SK-N-SH (cell line): ENCODE results near the gene CACNA1D. TPM values are rescaled to one million over a fixed set of nuclear protein-coding genes. Genes with fewer than 3 reads are reported as not detected.

ENCODE experiments used
- CTCF ChIA-PET: fragments of 300-600, 350-600 bp; formaldehyde crosslinking; extraction: SDS; loops from one replicate; lab custom pipeline; 2021; lab: Yijun Ruan, JAX
- POLR2A ChIA-PET: fragments of 350-600 bp; sonication (Branson Sonifier 250); formaldehyde crosslinking; extraction: SDS; loops from one replicate; lab custom pipeline; 2020; ENCODE audit warnings: antibody characterized with exemption, inconsistent platforms; lab: Yijun Ruan, JAX
- DNase-seq: peaks from one replicate; pipeline ENCODE4 v3.0.0; 2012
- H2AFZ ChIP-seq: fragments of 200-600 bp; sonication (generic); 2 replicates; pipeline ENCODE4 v1.8.1; 2016; ENCODE audit warnings: antibody characterized with exemption, mild to moderate bottlenecking, low read depth
- H3F3A ChIP-seq: fragments of 200-600 bp; sonication (generic); replicated peaks from 2 replicates; pipeline ENCODE3; 2016; ENCODE audit warnings: antibody characterized with exemption, mild to moderate bottlenecking; ENCODE audit not compliant: insufficient read depth
- H3K27ac ChIP-seq, 2 experiments: fragments of 200-500 bp in 1 of 2; fragments of 200-600 bp in 1 of 2; sonication (Bioruptor generic) in 1 of 2; sonication (generic), shearing (Covaris generic) in 1 of 2; 2 replicates each; pipeline versions ENCODE4 v1.5.1 to v1.6.1; 2014 to 2016; ENCODE audit warnings: low read depth in 2 of 2, inconsistent platforms in 1 of 2, low read length in 1 of 2, mild to moderate bottlenecking in 1 of 2, mixed read lengths in 1 of 2
- H3K27me3 ChIP-seq: fragments of 200-600 bp; sonication (generic), shearing (Covaris generic); 2 replicates; pipeline ENCODE4 v1.6.1; 2016; ENCODE audit warnings: mixed run types; ENCODE audit not compliant: insufficient read depth
- H3K36me3 ChIP-seq, 2 experiments: fragments of 200-500 bp in 1 of 2; fragments of 200-600 bp in 1 of 2; sonication (Bioruptor generic) in 1 of 2; sonication (generic) in 1 of 2; replicated peaks in 1 of 2; 2 replicates each; pipeline versions ENCODE3 to v1.5.1; 2014 to 2016; ENCODE audit warnings: low read length in 1 of 2, mild to moderate bottlenecking in 1 of 2; ENCODE audit not compliant: insufficient read depth in 2 of 2, control insufficient read depth in 1 of 2
- H3K4me1 ChIP-seq, 2 experiments: fragments of 200-500 bp in 1 of 2; fragments of 200-600 bp in 1 of 2; sonication (Bioruptor generic) in 1 of 2; sonication (generic), shearing (Covaris generic) in 1 of 2; 2 replicates each; pipeline versions ENCODE4 v1.5.1 to v1.6.1; 2014 to 2016; ENCODE audit warnings: low read depth in 1 of 2, low read length in 1 of 2, mixed run types in 1 of 2; ENCODE audit not compliant: insufficient read depth in 2 of 2, control insufficient read depth in 1 of 2
- H3K4me2 ChIP-seq: fragments of 200-600 bp; sonication (generic), shearing (Covaris generic); 2 replicates; pipeline ENCODE4 v1.6.1; 2017; ENCODE audit warnings: mixed run types
- H3K4me3 ChIP-seq, 2 experiments: fragments of 200-500 bp in 1 of 2; fragments of 200-600 bp in 1 of 2; sonication (Bioruptor generic) in 1 of 2; sonication (generic), shearing (Covaris generic) in 1 of 2; 2 replicates each; pipeline versions ENCODE4 v1.5.1 to v1.8.1; 2014 to 2016; ENCODE audit warnings: low read depth in 2 of 2, inconsistent platforms in 1 of 2, low read length in 1 of 2, mild to moderate bottlenecking in 1 of 2, mixed read lengths in 1 of 2, moderate library complexity in 1 of 2
- H3K79me2 ChIP-seq: fragments of 200-600 bp; sonication (generic); 2 replicates; pipeline ENCODE4 v1.8.1; 2017; ENCODE audit warnings: mild to moderate bottlenecking; ENCODE audit not compliant: insufficient read depth
- H3K9ac ChIP-seq: fragments of 200-600 bp; sonication (generic); 2 replicates; pipeline ENCODE4 v1.6.1; 2017; ENCODE audit warnings: mixed run types
- H3K9me2 ChIP-seq: fragments of 200-600 bp; sonication (generic); 2 replicates; pipeline ENCODE4 v1.6.1; 2017; ENCODE audit warnings: mixed run types
- H3K9me3 ChIP-seq: fragments of 200-600 bp; sonication (generic); 2 replicates; pipeline ENCODE4 v1.6.1; 2017; ENCODE audit warnings: mixed run types, mild to moderate bottlenecking, moderate library complexity
- H4K20me1 ChIP-seq: fragments of 200-600 bp; sonication (generic); 2 replicates; pipeline ENCODE4 v1.6.1; 2017; ENCODE audit warnings: mild to moderate bottlenecking, mixed run types; ENCODE audit not compliant: insufficient read depth
- CTCF ChIP-seq: fragments of 200-600 bp; sonication (generic); IDR thresholded peaks from 2 replicates; pipeline ENCODE4 v1.6.1; 2017; ENCODE audit warnings: antibody characterized with exemption, mild to moderate bottlenecking, moderate library complexity
- EZH2phosphoT487 ChIP-seq: fragments of 200-600 bp; sonication (generic); IDR thresholded peaks from 2 replicates; pipeline ENCODE4 v1.6.1; 2017; ENCODE audit warnings: low read depth, mixed run types, mild to moderate bottlenecking, antibody characterized with exemption, moderate library complexity, borderline replicate concordance
- FOXJ3 ChIP-seq: sonication (generic); formaldehyde crosslinking; IDR thresholded peaks from 2 replicates; pipeline ENCODE4 v1.5.1; 2020; ENCODE audit warnings: mild to moderate bottlenecking, missing genetic modification reagents
- FOXM1 ChIP-seq: IDR thresholded peaks from 2 replicates; pipeline ENCODE4 v1.4.0; 2012; ENCODE audit warnings: low read depth, mild to moderate bottlenecking
- GABPA ChIP-seq: IDR thresholded peaks from 2 replicates; pipeline ENCODE4 v1.4.0; 2012; ENCODE audit warnings: low read depth, mild to moderate bottlenecking
- MAX ChIP-seq: IDR thresholded peaks from 2 replicates; pipeline ENCODE4 v1.4.0; 2012; ENCODE audit warnings: low read depth
- MEF2A ChIP-seq: IDR thresholded peaks from 2 replicates; pipeline ENCODE4 v1.4.0; 2012; ENCODE audit warnings: low read depth, borderline replicate concordance
- MXI1 ChIP-seq: IDR thresholded peaks from 2 replicates; pipeline ENCODE4 v1.6.1; 2012; ENCODE audit warnings: mild to moderate bottlenecking, low read depth, low read length, improper control_type of control experiment
- PBX3 ChIP-seq: IDR thresholded peaks from 2 replicates; pipeline ENCODE4; 2012
- RAD21 ChIP-seq: IDR thresholded peaks from 2 replicates; pipeline ENCODE4 v1.6.1; 2012; ENCODE audit warnings: mild to moderate bottlenecking, low read length
- RCOR1 ChIP-seq: fragments of 150-350 bp; IDR thresholded peaks from 2 replicates; pipeline ENCODE4 v1.6.1; 2017; ENCODE audit warnings: antibody characterized with exemption, low read length
- RFX5 ChIP-seq: IDR thresholded peaks from 2 replicates; pipeline ENCODE4 v1.6.1; 2012; ENCODE audit warnings: mild to moderate bottlenecking, improper control_type of control experiment, low read length
- RXRA ChIP-seq: IDR thresholded peaks from 2 replicates; pipeline ENCODE4 v1.4.0; 2012; ENCODE audit warnings: low read depth, mild to moderate bottlenecking, borderline replicate concordance
- SIN3A ChIP-seq: IDR thresholded peaks from 2 replicates; pipeline ENCODE4 v1.6.1; 2012; ENCODE audit warnings: low read depth, mild to moderate bottlenecking, low read length, moderate library complexity, borderline replicate concordance
- TCF12 ChIP-seq: IDR thresholded peaks from 2 replicates; pipeline ENCODE4 v1.4.0; 2012
- WGBS: methylation state at CpG from one replicate; pipeline ENCODE4 v1.1.6; 2017; ENCODE audit warnings: low lambda C conversion rate; 5-methylcytosine and 5-hydroxymethylcytosine counted together
- polyA plus RNA-seq, 3 experiments: library from polyadenylated mRNA; depleted of rRNA; stranded (reverse); fragments of >200 nt; gene quantifications; 2 replicates each; pipeline ENCODE4 v1.2.3, GENCODE V29; 2012

CACNA1D gene
- polyA plus RNA-seq, 1 of the 3 experiments (the other 2 are of a cell fraction): 0.12 TPM

GRCh38 chr3:53837331-53837730, 342.9 kb downstream of the CACNA1D start:
- TF ChIP-seq MAX (no peak), RFX5 (no peak), MXI1 (no peak), RCOR1 (no peak), SIN3A (no peak), GABPA (no peak)
- Histone ChIP-seq H3K36me3 (no peaks in the 10 kb centered on the region), H3K79me2 (no peaks in the 10 kb centered on the region), H3F3A (no peaks in the 10 kb centered on the region), H3K9me3 (no peaks in the 10 kb centered on the region), H3K27ac (no peak overlapping the region), H3K9ac (no peak overlapping the region), H3K4me3 (no peak overlapping the region), H3K4me2 (no peak overlapping the region), H3K9me2 (no peaks in the 10 kb centered on the region), H3K4me1 (peaks cover 0 to 17% of the 10 kb centered on the region in 2 experiments; a peak in 1 of 4 replicates), H4K20me1 (no peaks in the 10 kb centered on the region), H3K27me3 (0 out of 2 replicates have a peak, but pooled peaks cover 4% of the 10 kb centered on the region), H2AFZ (no peak overlapping the region)
- no CpG with 5 or more reads among the region's 10 CpGs for WGBS
- POLR2A ChIA-PET: no interaction called here
- CTCF ChIA-PET: interaction anchor here (1.0 kb wide), 1 partner anchor 13 kb away, joined by 3 read pairs; no protein-coding TSS in a partner anchor
- no peak for DNase-seq

GRCh38 chr3:53841296-53841695, 346.9 kb downstream of the CACNA1D start:
- ChIA-PET CTCF (interaction anchor here (0.6 to 1.2 kb wide), 3 partner anchors 10 to 13 kb away, joined by 3 read pairs; no protein-coding TSS in a partner anchor), POLR2A (no interaction called here)
- no peaks in the 10 kb centered on the region for H3K9me3 ChIP-seq
- no peaks in the 10 kb centered on the region for H3K36me3 ChIP-seq
- TF ChIP-seq TCF12 (no peak), MEF2A (no peak), RXRA (no peak), FOXM1 (no peak), RAD21 (no peak; the same call in 1 of the 2 replicates), PBX3 (no peak), CTCF (no peak), FOXJ3 (no peak), MXI1 (no peak), EZH2phosphoT487 (no peak)
- peaks cover 0 to 12% of the 10 kb centered on the region in 2 experiments; a peak in 1 of 4 replicates for H3K4me1 ChIP-seq
- H3K27ac ChIP-seq: peak overlapping the region in 1 of 2 experiments; percentile 62; a peak in 2 of 4 replicates
- no peaks in the 10 kb centered on the region for H3K79me2 ChIP-seq
- H3K9me2 ChIP-seq: no peaks in the 10 kb centered on the region
- no peak overlapping the region for H3K4me2 ChIP-seq
- WGBS: 76% methylated on average over 5 of the region's 5 CpGs
- no peaks in the 10 kb centered on the region for H3F3A ChIP-seq
- H3K4me3 ChIP-seq: no peak overlapping the region
- no peak overlapping the region for H2AFZ ChIP-seq
- no peak for DNase-seq
- peaks cover 20% of the 10 kb centered on the region for H3K27me3 ChIP-seq
- no peak overlapping the region for H3K9ac ChIP-seq
- H4K20me1 ChIP-seq: no peaks in the 10 kb centered on the region
